GM10266 (cell line): Measurements from ENCODE around the gene TEC.

Experiments used
- DNase-seq: peaks from one replicate; pipeline ENCODE4 v3.0.0; 2012; ENCODE audit errors: extremely low spot score
- CTCF ChIP-seq: IDR thresholded peaks from 2 replicates; pipeline ENCODE4 v1.5.1; 2012; ENCODE audit warnings: mild to moderate bottlenecking, low read depth; ENCODE audit not compliant: control insufficient read depth, insufficient read depth; ENCODE audit errors: missing control alignments

Gene TEC

GRCh38 chr4:48124870-48125269 lies 144.8 kb downstream of the TEC start:
- DNase-seq = no peak
- no peak for TF ChIP-seq CTCF

GRCh38 chr4:48122756-48123155 lies 146.9 kb downstream of the TEC start:
- no peak for TF ChIP-seq CTCF
- DNase-seq = no peak

GRCh38 chr4:48121180-48121579 lies 148.5 kb downstream of the TEC start:
- DNase-seq = no peak
- TF ChIP-seq CTCF = no peak

GRCh38 chr4:48120132-48120531 lies 149.5 kb downstream of the TEC start:
- no peak for TF ChIP-seq CTCF
- no peak for DNase-seq

GRCh38 chr4:48119646-48120045 lies 150.0 kb downstream of the TEC start:
- DNase-seq = no peak
- TF ChIP-seq CTCF = no peak

GRCh38 chr4:48118081-48118480 lies 151.6 kb downstream of the TEC start:
- DNase-seq = no peak
- TF ChIP-seq CTCF = no peak

GRCh38 chr4:48116582-48116981 lies 153.1 kb downstream of the TEC start:
- no peak for DNase-seq
- no peak for TF ChIP-seq CTCF
